CD4-positive, alpha-beta memory T cell (primary cell): Measurements from ENCODE around the gene VPS54. TPM values are rescaled to one million over a fixed set of nuclear protein-coding genes. Genes with fewer than 3 reads are reported as not detected.

Experiments
- CTCF ChIA-PET: fragments of 350-600 bp; sonication (Branson Sonifier 250); formaldehyde crosslinking; loops from one replicate; lab custom pipeline; 2021; ENCODE audit warnings: inconsistent platforms; ENCODE audit not compliant: partially characterized antibody; lab: Charles Lee
- POLR2A ChIA-PET: fragments of 350-600 bp; sonication (Branson Sonifier 250); formaldehyde crosslinking; loops from one replicate; lab custom pipeline; 2021; ENCODE audit not compliant: partially characterized antibody; lab: Charles Lee
- DNase-seq, 5 donors: peaks; one replicate each; pipeline versions ENCODE4 v3.0.0 to v3.0.0-alpha.2; 2020 to 2022; ENCODE audit warnings: mixed read lengths in 1 of 5
- H3K27ac ChIP-seq: one replicate; pipeline ENCODE4 v1.7.0; 2013; ENCODE audit warnings: low read depth, low read length
- H3K27me3 ChIP-seq: 2 replicates; pipeline ENCODE4 v1.7.0; 2013; ENCODE audit warnings: mild to moderate bottlenecking, low read length, moderate library complexity; ENCODE audit not compliant: insufficient read depth
- H3K36me3 ChIP-seq: 2 replicates; pipeline ENCODE4 v1.7.0; 2013; ENCODE audit warnings: mild to moderate bottlenecking, low read length, moderate library complexity; ENCODE audit not compliant: insufficient read depth
- H3K4me1 ChIP-seq: 2 replicates; pipeline ENCODE4 v1.7.0; 2013; ENCODE audit warnings: mild to moderate bottlenecking, low read length, moderate library complexity; ENCODE audit not compliant: insufficient read depth
- H3K4me3 ChIP-seq, 2 donors: one replicate each; pipeline ENCODE4 v1.7.0; 2013; ENCODE audit warnings: low read length in 2 of 2, mild to moderate bottlenecking in 1 of 2
- H3K9me3 ChIP-seq, 2 donors: one replicate each; pipeline ENCODE4 v1.7.0; 2013; ENCODE audit warnings: low read length in 2 of 2, control low read depth in 1 of 2; ENCODE audit not compliant: control insufficient read depth in 1 of 2
- H3K27ac Mint-ChIP-seq, 7 donors: one replicate each; pipeline ENCODE4 v1.8.0; 2020 to 2021; ENCODE audit warnings: mixed read lengths in 7 of 7, mild to moderate bottlenecking in 6 of 7, inconsistent platforms in 3 of 7, moderate library complexity in 3 of 7
- H3K27me3 Mint-ChIP-seq, 2 donors: one replicate each; pipeline ENCODE4 v1.8.0; 2020 to 2021; ENCODE audit warnings: mixed read lengths in 2 of 2
- H3K36me3 Mint-ChIP-seq, 2 donors: one replicate each; pipeline ENCODE4 v1.8.0; 2020 to 2021; ENCODE audit warnings: mixed read lengths in 2 of 2, inconsistent platforms in 1 of 2, mild to moderate bottlenecking in 1 of 2
- H3K4me1 Mint-ChIP-seq, 4 donors: one replicate each; pipeline ENCODE4 v1.8.0; 2020 to 2021; ENCODE audit warnings: mixed read lengths in 4 of 4, mild to moderate bottlenecking in 1 of 4
- H3K4me3 Mint-ChIP-seq, 8 donors: one replicate each; pipeline ENCODE4 v1.8.0; 2020 to 2021; ENCODE audit warnings: mixed read lengths in 8 of 8, mild to moderate bottlenecking in 7 of 8, moderate library complexity in 6 of 8, inconsistent platforms in 3 of 8
- H3K9me3 Mint-ChIP-seq, 8 donors: one replicate each; pipeline ENCODE4 v1.8.0; 2020 to 2021; ENCODE audit warnings: mixed read lengths in 8 of 8, mild to moderate bottlenecking in 5 of 8, inconsistent platforms in 3 of 8, moderate library complexity in 1 of 8
- intact Hi-C: fragments of 100-400 bp; cut with micrococcal nuclease; formaldehyde crosslinking; loops from one replicate; pipeline ENCODE4 v1.15.1; 2023
- polyA plus RNA-seq, 2 donors: library from polyadenylated mRNA; unstranded; fragments of 300-500 nt; fragmentation: Illumina TruSeq; gene quantifications; one replicate each; pipeline ENCODE4 v1.2.3, GENCODE V29; 2021
- total RNA-seq, 2 experiments: library from RNA; stranded (reverse); gene quantifications; one replicate each; pipeline ENCODE4 v1.2.3, GENCODE V29; 2021

VPS54 gene
- total and polyA plus RNA-seq, 4 experiments from 2014 or later = 4.0 to 16.4 (median 12.2) TPM

DNA sequence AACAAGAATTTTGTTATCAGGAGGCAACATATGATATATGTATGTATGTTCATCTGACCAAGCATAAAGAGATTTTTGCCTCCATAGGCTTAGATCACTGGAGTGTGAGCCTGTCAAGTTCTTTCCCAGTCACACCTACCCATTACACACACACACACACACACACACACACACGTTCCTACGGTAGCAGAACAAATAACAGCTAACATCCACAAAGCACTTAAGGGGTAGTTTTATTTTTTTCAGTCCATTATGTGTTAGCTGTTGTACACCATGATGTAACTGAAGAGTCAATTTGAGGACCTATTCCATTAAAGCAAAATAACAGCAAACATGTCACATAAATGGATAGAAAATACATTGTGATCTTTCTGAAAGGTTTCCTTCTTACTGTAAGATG, 138.0 kb downstream of the VPS54 start:
- CTCF ChIA-PET = interaction anchor here (0.9 to 1.4 kb wide), 2 partner anchors 9 to 20 kb away, joined by 3 to 4 read pairs; no protein-coding TSS in a partner anchor
- POLR2A ChIA-PET = no interaction called here

DNA sequence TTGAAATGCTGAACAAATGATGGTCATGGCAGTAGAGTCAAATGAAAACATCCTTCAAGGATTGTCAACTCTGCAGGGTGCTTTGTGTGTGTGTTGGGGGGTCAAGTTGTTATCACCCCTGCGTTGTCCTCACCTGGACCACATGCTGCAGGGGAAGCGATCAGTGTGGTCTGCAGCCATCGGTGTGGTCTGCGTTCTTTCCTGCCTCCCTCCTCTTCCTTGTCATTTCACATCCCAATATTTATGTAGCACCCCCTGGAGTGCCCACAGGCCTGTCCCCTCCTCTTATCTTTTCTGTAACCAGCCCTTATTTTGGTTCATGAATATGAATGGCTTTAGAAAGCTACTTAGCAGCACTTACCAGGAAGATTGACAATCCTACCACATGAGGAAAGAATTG, 138.6 kb downstream of the VPS54 start:
- peaks cover 24 to 45% (median 32%) of the 10 kb centered on the region in 4 donors for H3K4me1 Mint-ChIP-seq
- CTCF ChIA-PET = interaction anchor here (0.9 to 1.4 kb wide), 2 partner anchors 9 to 20 kb away, joined by 3 to 4 read pairs; no protein-coding TSS in a partner anchor

More for the DNA sequence above, 138.0 kb downstream of the VPS54 start:
- Mint-ChIP-seq H3K9me3 (no peaks in the 10 kb centered on the region), H3K4me1 (peaks cover 20 to 39% (median 27%) of the 10 kb centered on the region in 4 donors), H3K4me3 (no peak overlapping the region), H3K36me3 (peaks cover 33 to 56% of the 10 kb centered on the region in 2 donors), H3K27ac (peak overlapping the region in 6 of 7 donors; percentile 20 to 66 (median 49)), H3K27me3 (no peaks in the 10 kb centered on the region)
- DNase-seq = no peak
- Histone ChIP-seq H3K36me3 (peaks cover 19% of the 10 kb centered on the region), H3K27me3 (no peaks in the 10 kb centered on the region), H3K4me1 (no peaks in the 10 kb centered on the region), H3K4me3 (no peak overlapping the region), H3K9me3 (no peaks in the 10 kb centered on the region), H3K27ac (no peak overlapping the region)
- intact Hi-C loops = no loop called here

DNA sequence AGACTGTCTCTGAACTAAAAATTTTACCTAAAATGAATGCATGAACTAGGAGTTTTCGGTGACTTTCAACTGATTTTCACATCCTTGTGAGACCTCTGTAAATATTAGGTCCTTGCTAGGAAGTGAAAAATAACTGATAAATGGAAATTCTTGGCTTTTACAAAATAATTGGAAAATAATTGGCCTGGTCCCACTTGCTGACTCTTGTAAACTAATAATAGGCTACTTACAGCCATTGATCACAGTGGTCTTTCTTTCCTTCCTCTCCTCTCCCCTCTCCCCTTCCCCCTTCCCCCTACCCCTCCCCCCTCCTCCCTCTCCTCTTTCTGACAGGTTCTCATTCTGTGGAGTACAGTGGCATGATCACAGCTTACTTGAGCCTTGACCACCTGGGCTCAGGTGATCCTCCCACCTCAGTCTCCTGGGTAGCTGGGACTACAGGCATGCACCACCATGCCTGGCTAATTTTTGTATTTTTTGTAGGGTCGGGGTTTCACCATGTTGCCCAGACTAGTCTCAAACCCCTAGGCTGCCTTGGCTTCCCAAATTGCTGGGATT, 139.3 kb downstream of the VPS54 start:
- POLR2A ChIA-PET = no interaction called here
- Mint-ChIP-seq H3K27ac (peak overlapping the region in 5 of 7 donors; percentile 12 to 41 (median 29)), H3K36me3 (peaks cover 30 to 52% of the 10 kb centered on the region in 2 donors)

More for the DNA sequence above, 138.6 kb downstream of the VPS54 start:
- H3K4me3 ChIP-seq = no peak overlapping the region
- H3K4me1 ChIP-seq = no peaks in the 10 kb centered on the region
- H3K27me3 ChIP-seq = no peaks in the 10 kb centered on the region
- no peak for DNase-seq
- no peaks in the 10 kb centered on the region for H3K9me3 ChIP-seq
- Mint-ChIP-seq H3K27me3 (no peaks in the 10 kb centered on the region), H3K4me3 (no peak overlapping the region), H3K9me3 (no peaks in the 10 kb centered on the region), H3K27ac (peak overlapping the region; percentile 17 to 74 (median 37)), H3K36me3 (peaks cover 32 to 55% of the 10 kb centered on the region in 2 donors)
- no peak overlapping the region for H3K27ac ChIP-seq
- intact Hi-C loops = no loop called here
- peaks cover 18% of the 10 kb centered on the region for H3K36me3 ChIP-seq
- POLR2A ChIA-PET = no interaction called here

DNA sequence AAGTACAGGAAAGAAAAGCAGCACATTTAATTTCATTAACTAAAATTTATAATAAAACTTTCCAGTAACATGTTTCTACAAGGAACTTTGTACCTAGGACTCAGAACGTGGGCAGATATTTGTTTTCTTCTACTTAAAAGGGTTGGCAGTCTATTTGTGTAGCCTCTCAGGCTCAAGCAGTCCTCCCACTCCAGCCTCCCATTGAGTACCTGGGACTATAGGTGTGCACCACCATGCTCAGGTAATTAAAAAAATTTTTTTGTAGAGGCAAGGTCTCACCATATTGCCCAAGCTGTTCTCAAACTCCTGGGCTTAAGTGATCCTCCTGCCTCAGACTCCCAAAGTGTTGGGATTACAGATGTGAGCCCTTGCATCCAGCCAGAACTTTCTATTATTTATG, 140.7 kb downstream of the VPS54 start:
- Histone ChIP-seq H3K27ac (no peak overlapping the region), H3K27me3 (no peaks in the 10 kb centered on the region), H3K4me1 (peaks cover 4% of the 10 kb centered on the region), H3K36me3 (peaks cover 7% of the 10 kb centered on the region), H3K4me3 (no peak overlapping the region), H3K9me3 (no peaks in the 10 kb centered on the region)
- peaks cover 33 to 53% of the 10 kb centered on the region in 2 donors for H3K36me3 Mint-ChIP-seq
- H3K27me3 Mint-ChIP-seq = no peaks in the 10 kb centered on the region
- H3K4me1 Mint-ChIP-seq = peaks cover 39 to 59% (median 45%) of the 10 kb centered on the region in 4 donors
- no peak overlapping the region for H3K4me3 Mint-ChIP-seq
- H3K27ac Mint-ChIP-seq = peak overlapping the region in 1 of 7 donors; percentile 24
- POLR2A ChIA-PET = no interaction called here
- CTCF ChIA-PET = interaction anchor here (1.5 to 2.9 kb wide), 3 partner anchors 15 to 187 kb away, joined by 3 to 13 read pairs (median 3); no protein-coding TSS in a partner anchor
- intact Hi-C loops = no loop called here
- H3K9me3 Mint-ChIP-seq = no peaks in the 10 kb centered on the region
- DNase-seq = no peak

More for the DNA sequence above, 139.3 kb downstream of the VPS54 start:
- H3K4me1 Mint-ChIP-seq = peaks cover 28 to 46% (median 35%) of the 10 kb centered on the region in 4 donors
- Histone ChIP-seq H3K9me3 (no peaks in the 10 kb centered on the region), H3K27me3 (no peaks in the 10 kb centered on the region), H3K4me3 (no peak overlapping the region), H3K36me3 (peaks cover 18% of the 10 kb centered on the region), H3K4me1 (peaks cover 3% of the 10 kb centered on the region), H3K27ac (no peak overlapping the region)
- DNase-seq = no peak
- intact Hi-C loops = no loop called here
- CTCF ChIA-PET = interaction anchor here (1.5 kb wide), 1 partner anchor 16 kb away, joined by 3 read pairs; no protein-coding TSS in a partner anchor
- H3K9me3 Mint-ChIP-seq = no peaks in the 10 kb centered on the region
- H3K27me3 Mint-ChIP-seq = no peaks in the 10 kb centered on the region
- H3K4me3 Mint-ChIP-seq = no peak overlapping the region

DNA sequence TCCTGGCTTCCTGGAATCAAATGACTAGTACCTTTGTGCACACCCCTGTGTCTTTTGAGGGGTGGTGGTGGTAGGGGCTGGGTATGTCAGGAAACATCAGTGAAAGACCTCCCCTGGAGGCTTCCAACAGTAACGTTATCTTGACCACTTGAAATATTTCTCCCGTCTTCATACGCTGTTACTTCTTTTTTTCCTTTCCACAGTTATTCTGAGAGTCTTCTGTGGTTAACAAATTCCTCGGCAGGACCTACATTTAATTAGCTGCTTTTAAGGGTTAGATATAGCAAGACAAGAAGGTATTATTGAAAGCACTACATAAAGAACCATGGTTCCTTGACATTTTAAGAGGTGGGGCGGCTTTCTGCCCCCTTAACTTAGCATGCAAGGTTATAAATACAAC, 142.9 kb downstream of the VPS54 start:
- H3K9me3 Mint-ChIP-seq = peaks cover 0 to 2% (median 0%) of the 10 kb centered on the region in 8 donors
- CTCF ChIA-PET = interaction anchor here (1.5 to 2.9 kb wide), 3 partner anchors 13 to 178 kb away, joined by 6 to 13 read pairs (median 6); no protein-coding TSS in a partner anchor
- DNase-seq = no peak
- H3K36me3 ChIP-seq = no peaks in the 10 kb centered on the region
- H3K27me3 Mint-ChIP-seq = no peaks in the 10 kb centered on the region
- no peaks in the 10 kb centered on the region for H3K27me3 ChIP-seq
- peak overlapping the region in 5 of 7 donors; percentile 19 to 78 (median 20) for H3K27ac Mint-ChIP-seq
- POLR2A ChIA-PET = no interaction called here
- H3K4me3 Mint-ChIP-seq = no peak overlapping the region
- H3K4me1 Mint-ChIP-seq = peaks cover 36 to 56% (median 43%) of the 10 kb centered on the region in 4 donors
- H3K9me3 ChIP-seq = no peaks in the 10 kb centered on the region
- H3K4me1 ChIP-seq = peaks cover 8% of the 10 kb centered on the region
- no peak overlapping the region for H3K27ac ChIP-seq
- peaks cover 44 to 51% of the 10 kb centered on the region in 2 donors for H3K36me3 Mint-ChIP-seq
- no peak overlapping the region for H3K4me3 ChIP-seq
- intact Hi-C loops = no loop called here

DNA sequence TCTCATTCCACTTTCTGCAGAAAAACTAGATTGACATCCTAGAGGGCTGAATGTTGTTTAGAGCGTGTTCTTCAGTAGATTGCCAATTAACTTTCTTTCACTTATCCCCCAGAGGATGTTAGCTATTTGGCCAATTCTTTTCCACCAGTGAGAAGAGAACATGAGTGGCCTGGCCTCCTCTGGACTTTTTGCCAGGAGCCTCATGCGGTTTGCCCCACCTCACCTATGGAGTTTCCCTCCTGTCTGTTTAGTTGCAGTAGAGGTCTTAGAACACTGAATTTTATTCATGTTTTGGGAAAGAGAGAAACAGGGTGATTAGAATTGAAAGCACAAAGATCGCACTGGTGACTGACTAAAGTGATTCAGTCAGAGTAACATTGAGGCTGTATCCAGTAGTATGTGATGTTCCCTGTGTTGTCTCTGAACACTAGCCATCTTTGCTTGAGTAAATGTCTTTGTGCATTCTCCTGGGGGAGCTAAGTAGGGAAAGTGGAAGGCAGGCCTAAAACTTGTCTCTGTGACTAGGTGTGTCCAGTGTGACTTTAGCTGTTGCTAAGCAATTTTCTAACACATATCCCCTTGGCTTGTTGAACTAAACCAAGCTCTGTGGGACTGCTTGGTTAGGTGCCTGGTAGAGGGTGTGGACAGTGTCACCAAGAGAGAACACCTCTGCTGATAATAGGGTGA, 143.5 kb downstream of the VPS54 start:
- peaks cover 30 to 50% (median 38%) of the 10 kb centered on the region in 4 donors for H3K4me1 Mint-ChIP-seq

More for the DNA sequence above, 143.5 kb downstream of the VPS54 start:
- no peaks in the 10 kb centered on the region for H3K9me3 ChIP-seq
- H3K27me3 ChIP-seq = no peaks in the 10 kb centered on the region
- intact Hi-C loops = no loop called here
- ChIA-PET CTCF (interaction anchor here (1.2 to 2.9 kb wide), 5 partner anchors 9 to 177 kb away, joined by 3 to 13 read pairs (median 6); no protein-coding TSS in a partner anchor), POLR2A (interaction anchor here (0.9 kb wide), 1 partner anchor 11 kb away, joined by 3 read pairs; no protein-coding TSS in a partner anchor)
- peaks cover 0 to 2% (median 0%) of the 10 kb centered on the region in 8 donors for H3K9me3 Mint-ChIP-seq
- H3K4me1 ChIP-seq = peaks cover 8% of the 10 kb centered on the region
- no peaks in the 10 kb centered on the region for H3K36me3 ChIP-seq
- no peak overlapping the region for H3K4me3 Mint-ChIP-seq
- no peak overlapping the region for H3K27ac ChIP-seq
- H3K27me3 Mint-ChIP-seq = no peaks in the 10 kb centered on the region
- no peak for DNase-seq
- no peak overlapping the region for H3K4me3 ChIP-seq
- peaks cover 44 to 48% of the 10 kb centered on the region in 2 donors for H3K36me3 Mint-ChIP-seq
- peak overlapping the region in 4 of 7 donors; percentile 14 to 65 (median 64) for H3K27ac Mint-ChIP-seq
